ENCODE measurements around the gene DCST2. TPM values are rescaled to one million over a fixed set of nuclear protein-coding genes. Genes with fewer than 3 reads are reported as not detected.

DCST2 gene
- polyA plus RNA-seq, 1 of the 3 experiments (the other 2 are of a cell fraction) = 0.76 TPM

- Histone ChIP-seq H3K79me2 (ENCODE audit: insufficient read depth) (no peaks in the 10 kb centered on the region), H3F3A (replicated peaks; ENCODE audit: insufficient read depth) (peaks cover 7% of the 10 kb centered on the region), H3K9ac (no peak overlapping the region), H3K27me3 (ENCODE audit: insufficient read depth) (no peaks in the 10 kb centered on the region), H3K9me2 (no peaks in the 10 kb centered on the region), H3K4me1 (ENCODE audit: control insufficient read depth in 1 of 2, insufficient read depth in 2 of 2, low read depth in 1 of 2, low read length in 1 of 2) (peaks cover 10 to 27% of the 10 kb centered on the region in 2 experiments; a peak in 3 of 4 replicates), H3K36me3 (replicated peaks in 1 of 2; ENCODE audit: control insufficient read depth in 1 of 2, insufficient read depth in 2 of 2, low read length in 1 of 2) (no peaks in the 10 kb centered on the region), H3K27ac (ENCODE audit: low read depth in 2 of 2, low read length in 1 of 2) (no peak overlapping the region; a peak in 1 of 4 replicates), H4K20me1 (ENCODE audit: insufficient read depth) (no peaks in the 10 kb centered on the region), H2AFZ (ENCODE audit: low read depth) (no peak overlapping the region), H3K4me3 (ENCODE audit: low read depth in 2 of 2, low read length in 1 of 2) (no peak overlapping the region), H3K9me3 (no peaks in the 10 kb centered on the region), H3K4me2 (no peak overlapping the region)
- TF ChIP-seq REST (IDR thresholded peaks at IDR 0.05; ENCODE audit: low read depth, low read length) = 0 out of 2 replicates have a peak, but pooled peaks have one; percentile 27
- TF ChIP-seq PBX3 (IDR thresholded peaks at IDR 0.05) = no peak
- no peak for TF ChIP-seq MEF2A (IDR thresholded peaks at IDR 0.05; ENCODE audit: borderline replicate concordance, low read depth)
- TF ChIP-seq SMC3 (IDR thresholded peaks at IDR 0.05; ENCODE audit: low read depth, low read length) = peak; percentile 79
- peak; percentile 84 for TF ChIP-seq RAD21 (IDR thresholded peaks at IDR 0.05; ENCODE audit: low read length)
- TF ChIP-seq NRF1 (IDR thresholded peaks at IDR 0.05; ENCODE audit: low read depth, low read length) = no peak
- TF ChIP-seq JUND (IDR thresholded peaks at IDR 0.05) = no peak
- TF ChIP-seq MAX (IDR thresholded peaks at IDR 0.05; ENCODE audit: low read depth) = no peak
- TF ChIP-seq NFIC (IDR thresholded peaks at IDR 0.05; ENCODE audit: borderline replicate concordance) = no peak
- TF ChIP-seq RCOR1 (IDR thresholded peaks at IDR 0.05; ENCODE audit: low read length) = 0 out of 2 replicates have a peak, but pooled peaks have one; percentile 15
- no peak for TF ChIP-seq EZH2phosphoT487 (IDR thresholded peaks at IDR 0.05; ENCODE audit: borderline replicate concordance, low read depth)
- no peak for TF ChIP-seq POLR2AphosphoS5 (IDR thresholded peaks at IDR 0.05; ENCODE audit: low read depth, low read length)
- no peak for TF ChIP-seq USF1 (IDR thresholded peaks at IDR 0.05; ENCODE audit: borderline replicate concordance, low read depth)
- no peak for TF ChIP-seq EP300 (IDR thresholded peaks at IDR 0.05; ENCODE audit: borderline replicate concordance in 1 of 2, low read depth in 1 of 2, low read length in 1 of 2)
- peak; percentile 81 for TF ChIP-seq CTCF (IDR thresholded peaks at IDR 0.05)
- no peak for TF ChIP-seq FOXM1 (IDR thresholded peaks at IDR 0.05; ENCODE audit: low read depth)
- TF ChIP-seq IRF3 (IDR thresholded peaks at IDR 0.05; ENCODE audit: low read depth, low read length) = no peak
- no peak for TF ChIP-seq ELF1 (IDR thresholded peaks at IDR 0.05)
- DNase-seq = peak; percentile 84
- CTCF ChIA-PET = interaction anchor here (0.6 to 26.0 kb wide), 25 partner anchors 10 to 341 kb away, joined by 3 to 573 read pairs (median 5); partner anchors contain the start of genes DCST1, DCST2, EFNA3 and EFNA4
- POLR2A ChIA-PET = interaction anchor here (0.6 to 1.6 kb wide), 4 partner anchors 16 to 84 kb away, joined by 3 to 5 read pairs (median 3); no protein-coding TSS in a partner anchor
- 64% methylated on average over 7 of the region's 7 CpGs for WGBS (ENCODE audit: low lambda C conversion rate)
These were observed 11.5 kb upstream of the DCST2 start for GRCh38 chr1:155044812-155045657.
